Activated CD8-positive, alpha-beta memory T cell treated with anti-CD3 and anti-CD28 coated beads, Interleukin-2, amount 10 ng/mL, durations not matched to agents 7 days and 5 days (primary cell): Measurements from ENCODE around the gene SYNDIG1L. TPM values are rescaled to one million over a fixed set of nuclear protein-coding genes. Genes with fewer than 3 reads are reported as not detected.

ENCODE experiments used
- ATAC-seq: fragments of 150-1000 bp; cut with Tn5 transposase; one replicate; pipeline ENCODE4 v1.10.0; 2021; ENCODE audit warnings: moderate library complexity
- CTCF ChIA-PET: fragments of 350-600 bp; sonication (Branson Sonifier 250); formaldehyde crosslinking; loops from one replicate; lab custom pipeline; 2021; ENCODE audit warnings: antibody characterized with exemption; lab: Charles Lee
- DNase-seq: peaks from one replicate; pipeline ENCODE4 v3.0.0-alpha.2; 2020
- H3K27ac Mint-ChIP-seq: one replicate; pipeline ENCODE4 v1.8.0; 2021; ENCODE audit warnings: mild to moderate bottlenecking, mixed read lengths
- H3K27me3 Mint-ChIP-seq: one replicate; pipeline ENCODE4 v1.8.0; 2021; ENCODE audit warnings: mixed read lengths
- H3K36me3 Mint-ChIP-seq: one replicate; pipeline ENCODE4 v1.8.0; 2021; ENCODE audit warnings: mild to moderate bottlenecking, mixed read lengths
- H3K4me1 Mint-ChIP-seq: one replicate; pipeline ENCODE4 v1.8.0; 2021; ENCODE audit warnings: mixed read lengths
- H3K4me3 Mint-ChIP-seq: one replicate; pipeline ENCODE4 v1.8.0; 2021; ENCODE audit warnings: mild to moderate bottlenecking, moderate library complexity, mixed read lengths
- H3K9me3 Mint-ChIP-seq: one replicate; pipeline ENCODE4 v1.8.0; 2022; ENCODE audit warnings: low read depth, mixed read lengths
- total RNA-seq, 2 experiments: library from RNA; stranded (reverse); gene quantifications; one replicate each; pipeline ENCODE4 v1.2.3, GENCODE V29; 2021

SYNDIG1L gene
- not detected for total RNA-seq

- Mint-ChIP-seq H3K27me3 (peaks cover 56% of the 10 kb centered on the region), H3K4me3 (no peak within 1 kb of the TSS), H3K9me3 (no peaks in the 10 kb centered on the region), H3K27ac (no peak within 1 kb of the TSS), H3K4me1 (peaks cover 2% of the 10 kb centered on the region), H3K36me3 (no peaks in the 10 kb centered on the region)
- DNase-seq (no peak), ATAC-seq (no peak)
- CTCF ChIA-PET = no interaction called here
Observed at GRCh38 chr14:74426202-74426582, at the start of gene SYNDIG1L. SYNDIG1L (minus strand) TSS chr14:74426210; CDS start chr14:74409744, 16,466 bp downstream.

GRCh38 chr14:74475678-74476077, 49.7 kb upstream of the SYNDIG1L start:
- no peaks in the 10 kb centered on the region for H3K4me1 Mint-ChIP-seq
- H3K27ac Mint-ChIP-seq = no peak overlapping the region
- peaks cover 1% of the 10 kb centered on the region for H3K36me3 Mint-ChIP-seq
- ATAC-seq (no peak), DNase-seq (no peak)
- no peaks in the 10 kb centered on the region for H3K9me3 Mint-ChIP-seq
- H3K4me3 Mint-ChIP-seq = no peak overlapping the region
- CTCF ChIA-PET = interaction anchor here (1.0 to 1.4 kb wide), 2 partner anchors 14 to 75 kb away, joined by 3 read pairs; no protein-coding TSS in a partner anchor
- H3K27me3 Mint-ChIP-seq = no peaks in the 10 kb centered on the region

GRCh38 chr14:74474376-74474775, 48.4 kb upstream of the SYNDIG1L start:
- Mint-ChIP-seq H3K36me3 (peaks cover 1% of the 10 kb centered on the region), H3K4me3 (no peak overlapping the region), H3K9me3 (no peaks in the 10 kb centered on the region), H3K4me1 (no peaks in the 10 kb centered on the region), H3K27ac (no peak overlapping the region), H3K27me3 (no peaks in the 10 kb centered on the region)
- no peak for DNase-seq
- ATAC-seq = no peak
- CTCF ChIA-PET = no interaction called here

- Mint-ChIP-seq H3K9me3 (no peaks in the 10 kb centered on the region), H3K27ac (no peak overlapping the region), H3K27me3 (no peaks in the 10 kb centered on the region), H3K4me3 (no peak overlapping the region), H3K36me3 (peaks cover 1% of the 10 kb centered on the region), H3K4me1 (no peaks in the 10 kb centered on the region)
- DNase-seq (no peak), ATAC-seq (no peak)
- CTCF ChIA-PET = no interaction called here
Observed at GRCh38 chr14:74472601-74473000, 46.6 kb upstream of the SYNDIG1L start.

- H3K36me3 Mint-ChIP-seq = peaks cover 1% of the 10 kb centered on the region
- no peaks in the 10 kb centered on the region for H3K27me3 Mint-ChIP-seq
- H3K27ac Mint-ChIP-seq = no peak overlapping the region
- CTCF ChIA-PET = no interaction called here
- DNase-seq (no peak), ATAC-seq (no peak)
- H3K4me3 Mint-ChIP-seq = no peak overlapping the region
- H3K4me1 Mint-ChIP-seq = no peaks in the 10 kb centered on the region
- no peaks in the 10 kb centered on the region for H3K9me3 Mint-ChIP-seq
Observed at GRCh38 chr14:74469548-74470518, 43.8 kb upstream of the SYNDIG1L start.

GRCh38 chr14:74468513-74468912, 42.5 kb upstream of the SYNDIG1L start:
- Mint-ChIP-seq H3K36me3 (peaks cover under 1% of the 10 kb centered on the region), H3K4me3 (no peak overlapping the region), H3K27ac (no peak overlapping the region), H3K9me3 (no peaks in the 10 kb centered on the region), H3K4me1 (no peaks in the 10 kb centered on the region), H3K27me3 (no peaks in the 10 kb centered on the region)
- ATAC-seq (no peak), DNase-seq (no peak)
- CTCF ChIA-PET = no interaction called here

- no peak for DNase-seq
- CTCF ChIA-PET = no interaction called here
- Mint-ChIP-seq H3K9me3 (no peaks in the 10 kb centered on the region), H3K36me3 (no peaks in the 10 kb centered on the region), H3K4me3 (no peak overlapping the region), H3K4me1 (no peaks in the 10 kb centered on the region), H3K27me3 (peaks cover 5% of the 10 kb centered on the region), H3K27ac (no peak overlapping the region)
- ATAC-seq = no peak
Observed at GRCh38 chr14:74465335-74465734, 39.3 kb upstream of the SYNDIG1L start.

- Mint-ChIP-seq H3K4me3 (no peak overlapping the region), H3K27me3 (peaks cover 5% of the 10 kb centered on the region), H3K9me3 (no peaks in the 10 kb centered on the region), H3K4me1 (no peaks in the 10 kb centered on the region), H3K36me3 (no peaks in the 10 kb centered on the region), H3K27ac (no peak overlapping the region)
- CTCF ChIA-PET = no interaction called here
- ATAC-seq (no peak), DNase-seq (no peak)
Observed at GRCh38 chr14:74464785-74465184, 38.8 kb upstream of the SYNDIG1L start.

GRCh38 chr14:74463697-74464096, 37.7 kb upstream of the SYNDIG1L start:
- H3K27ac Mint-ChIP-seq = no peak overlapping the region
- H3K36me3 Mint-ChIP-seq = no peaks in the 10 kb centered on the region
- no peak overlapping the region for H3K4me3 Mint-ChIP-seq
- H3K4me1 Mint-ChIP-seq = no peaks in the 10 kb centered on the region
- H3K9me3 Mint-ChIP-seq = no peaks in the 10 kb centered on the region
- CTCF ChIA-PET = interaction anchor here (1.3 kb wide), 1 partner anchor 71 kb away, joined by 3 read pairs; no protein-coding TSS in a partner anchor
- H3K27me3 Mint-ChIP-seq = peaks cover 5% of the 10 kb centered on the region
- DNase-seq (peak; percentile 21), ATAC-seq (no peak)

- ATAC-seq (no peak), DNase-seq (peak; percentile 31)
- H3K9me3 Mint-ChIP-seq = no peaks in the 10 kb centered on the region
- H3K27ac Mint-ChIP-seq = no peak overlapping the region
- peaks cover 5% of the 10 kb centered on the region for H3K27me3 Mint-ChIP-seq
- no peak overlapping the region for H3K4me3 Mint-ChIP-seq
- H3K4me1 Mint-ChIP-seq = no peaks in the 10 kb centered on the region
- H3K36me3 Mint-ChIP-seq = no peaks in the 10 kb centered on the region
- CTCF ChIA-PET = interaction anchor here (1.3 kb wide), 1 partner anchor 72 kb away, joined by 3 read pairs; no protein-coding TSS in a partner anchor
Observed at GRCh38 chr14:74462993-74463392, 37.0 kb upstream of the SYNDIG1L start.

GRCh38 chr14:74459976-74460375, 34.0 kb upstream of the SYNDIG1L start:
- ATAC-seq (no peak), DNase-seq (peak; percentile 8)
- Mint-ChIP-seq H3K27me3 (peaks cover 13% of the 10 kb centered on the region), H3K27ac (no peak overlapping the region), H3K36me3 (no peaks in the 10 kb centered on the region), H3K4me1 (no peaks in the 10 kb centered on the region), H3K9me3 (no peaks in the 10 kb centered on the region), H3K4me3 (no peak overlapping the region)
- CTCF ChIA-PET = no interaction called here

- peaks cover 13% of the 10 kb centered on the region for H3K27me3 Mint-ChIP-seq
- no peak overlapping the region for H3K4me3 Mint-ChIP-seq
- peak; percentile 70 for ATAC-seq
- no peaks in the 10 kb centered on the region for H3K4me1 Mint-ChIP-seq
- no peaks in the 10 kb centered on the region for H3K36me3 Mint-ChIP-seq
- CTCF ChIA-PET = interaction anchor here (1.0 kb wide), 1 partner anchor 269 kb away, joined by 4 read pairs; no protein-coding TSS in a partner anchor
- H3K27ac Mint-ChIP-seq = no peak overlapping the region
- peak; percentile 48 for DNase-seq
- no peaks in the 10 kb centered on the region for H3K9me3 Mint-ChIP-seq
Observed at GRCh38 chr14:74459289-74459946, 33.4 kb upstream of the SYNDIG1L start.

- Mint-ChIP-seq H3K27me3 (peaks cover 22% of the 10 kb centered on the region), H3K4me1 (no peaks in the 10 kb centered on the region), H3K4me3 (no peak overlapping the region), H3K9me3 (no peaks in the 10 kb centered on the region), H3K27ac (no peak overlapping the region), H3K36me3 (no peaks in the 10 kb centered on the region)
- DNase-seq (peak; percentile 11), ATAC-seq (no peak)
- CTCF ChIA-PET = no interaction called here
Observed at GRCh38 chr14:74457565-74457895, 31.5 kb upstream of the SYNDIG1L start.
